Regular cardiac myocyte (primary cell): ENCODE results near the gene MYOM1. TPM values are rescaled to one million over a fixed set of nuclear protein-coding genes. Genes with fewer than 3 reads are reported as not detected.

Source experiments
- total RNA-seq: library from RNA; depleted of rRNA; stranded (reverse); fragments of >200 nt; gene quantifications from 2 replicates; pipeline ENCODE4 v1.2.3, GENCODE V29; 2014

The MYOM1 gene
- 0.38 and 5.6 TPM in 2 replicates for total RNA-seq

GRCh38 chr18:3219631-3220335 lies at the start of gene MYOM1:
Gene MYOM1, minus strand, starts transcription at chr18:3219968. Its CDS starts 4,745 bp downstream, at chr18:3215223.

GRCh38 chr18:3261373-3262233 lies 41.8 kb upstream of the MYOM1 start, which contains the start of gene MYL12B:
Gene MYL12B, plus strand, starts transcription at chr18:3262133. Its CDS starts 10,766 bp downstream, at chr18:3272899.

GRCh38 chr18:3247240-3248061 lies 27.7 kb upstream of the MYOM1 start, which contains the start of gene MYL12A:
Gene MYL12A, plus strand, starts transcription at chr18:3247801. Its CDS starts 5,447 bp downstream, at chr18:3253248.

Other genes starting within 250 kb of the MYOM1 start
- gene LPIN2, start 206.8 kb downstream of the MYOM1 start, total RNA-seq = 25.7 and 38.6 TPM in 2 replicates
- gene MYL12A, start 27.8 kb upstream of the MYOM1 start, total RNA-seq = 1,015 and 1,197 TPM in 2 replicates
- 423 and 523 TPM in 2 replicates for gene MYL12B, start 42.2 kb upstream of the MYOM1 start, total RNA-seq
- gene TGIF1, start 230.2 kb upstream of the MYOM1 start, total RNA-seq = 97.0 and 280 TPM in 2 replicates